H54 (cell line): ENCODE measurements around the gene ZCCHC14.
"Not testable (repeated sequence)": the region's sequence is repeated elsewhere in the genome, so short reads cannot be mapped to it uniquely, and the experiment has no call there.

Source experiments
- DNase-seq: peaks from one replicate; pipeline ENCODE4 v3.0.0; 2011; ENCODE audit warnings: low spot score, mixed read lengths; ENCODE audit not compliant: insufficient read length
- FAIRE-seq: peaks from 3 replicates; lab custom pipeline; 2011; peaks lifted over from hg19 to GRCh38; lab: Jason Lieb, UNC
- POLR2A ChIP-seq: IDR thresholded peaks from 2 replicates; pipeline ENCODE4 v1.6.1; 2011; ENCODE audit warnings: low read depth, mild to moderate bottlenecking, low read length

ZCCHC14 gene

GRCh38 chr16:87484487-87485331 lies 8.1 kb downstream of the ZCCHC14 start:
- FAIRE-seq: no peak

DNA sequence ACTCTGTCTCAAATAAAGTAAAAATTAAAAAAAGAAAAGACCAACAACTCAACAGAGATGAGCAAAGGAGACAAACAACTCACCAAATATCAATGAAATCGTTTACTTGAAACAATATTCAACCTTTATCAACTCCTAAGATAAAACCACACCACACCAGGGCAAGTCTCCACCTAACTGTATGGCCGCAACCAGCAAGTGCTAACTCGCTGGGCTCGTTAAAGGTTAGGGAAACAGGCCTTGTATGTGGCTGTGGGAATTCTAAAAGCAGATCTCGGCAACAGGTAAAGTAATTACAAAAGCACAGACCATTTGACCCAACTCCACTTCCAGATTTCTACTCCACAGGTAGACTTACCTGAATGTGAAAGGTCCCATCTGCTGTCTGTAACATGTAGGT lies 9.3 kb downstream of the ZCCHC14 start:
- FAIRE-seq (no peak), DNase-seq (no peak)
- TF ChIP-seq POLR2A: no peak

More at GRCh38 chr16:87484487-87485331, 8.1 kb downstream of the ZCCHC14 start:
- DNase-seq: no peak
- TF ChIP-seq POLR2A: no peak

GRCh38 chr16:87482670-87483069 lies 10.2 kb downstream of the ZCCHC14 start:
- FAIRE-seq, DNase-seq: not testable (repeated sequence)

- FAIRE-seq (no peak), DNase-seq (no peak)
- TF ChIP-seq POLR2A: no peak
Measured at GRCh38 chr16:87482266-87482665, 10.6 kb downstream of the ZCCHC14 start.

DNA sequence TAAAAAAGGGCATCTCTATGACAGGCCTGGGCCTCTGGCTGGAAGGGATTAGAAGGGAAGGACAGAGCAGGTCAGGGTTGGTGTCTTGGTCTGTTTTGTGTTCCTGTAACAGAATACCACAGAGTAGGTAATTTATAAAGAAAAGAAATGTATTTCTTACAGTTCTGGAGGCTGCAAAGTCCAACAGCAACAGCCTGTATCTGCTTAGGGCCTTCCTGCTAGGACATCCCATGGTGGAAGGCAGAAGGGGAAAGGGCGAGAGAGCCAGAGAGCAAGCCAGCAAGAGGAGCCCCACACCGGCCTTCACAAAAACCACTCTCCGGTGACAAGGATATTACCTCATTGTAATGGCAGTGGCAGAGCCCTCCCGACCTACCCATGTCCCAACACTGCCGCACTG lies 11.1 kb downstream of the ZCCHC14 start:
- FAIRE-seq, DNase-seq: not testable (repeated sequence)

GRCh38 chr16:87477209-87477981 lies 15.4 kb downstream of the ZCCHC14 start:
- peak; percentile 61 for DNase-seq
- FAIRE-seq: not testable (repeated sequence)

- DNase-seq: no peak
- no peak for TF ChIP-seq POLR2A
- FAIRE-seq: no peak
Measured at GRCh38 chr16:87474566-87474996, 18.2 kb downstream of the ZCCHC14 start.

DNA sequence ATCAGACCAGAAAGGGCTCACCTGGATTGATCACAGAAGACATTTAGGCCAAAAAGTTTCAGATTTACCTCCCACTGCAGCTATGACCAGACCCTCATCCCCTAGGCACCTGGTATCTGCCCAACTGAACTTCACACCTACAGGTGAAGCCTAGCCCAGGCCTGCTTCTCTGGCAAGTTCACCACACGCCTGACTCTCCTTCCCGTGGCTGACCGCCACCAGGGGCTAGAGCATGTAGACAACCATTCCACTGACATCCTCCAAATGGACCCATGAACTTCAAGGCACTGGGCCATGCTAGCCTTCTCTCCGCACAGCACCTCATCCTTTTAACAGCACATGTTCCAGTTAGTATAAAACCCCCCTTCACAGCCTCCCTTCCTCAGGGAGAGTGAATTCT lies 18.8 kb downstream of the ZCCHC14 start:
- TF ChIP-seq POLR2A: no peak
- DNase-seq (no peak), FAIRE-seq (no peak)

DNA sequence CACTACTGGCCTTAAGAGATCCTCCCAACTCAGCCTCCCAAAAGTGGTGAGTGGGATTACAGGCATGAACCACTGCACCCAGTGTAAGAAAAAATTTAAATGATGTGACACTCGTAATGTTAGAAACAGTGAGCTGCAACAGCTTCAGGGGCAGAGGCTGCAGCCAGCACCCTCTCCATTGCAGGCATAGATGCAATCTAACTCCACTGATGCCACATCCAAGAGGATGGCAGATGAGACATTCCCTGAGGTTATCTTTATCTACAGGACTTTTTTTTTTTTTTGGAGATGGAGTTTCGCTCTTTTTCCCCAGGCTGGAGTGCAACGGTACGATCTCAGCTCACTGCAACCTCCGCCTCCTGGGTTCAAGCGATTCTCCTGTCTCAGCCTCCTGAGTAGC lies 19.9 kb downstream of the ZCCHC14 start:
- TF ChIP-seq POLR2A: no peak
- FAIRE-seq: no peak

GRCh38 chr16:87472142-87472778 lies 20.6 kb downstream of the ZCCHC14 start:
- no peak for FAIRE-seq
- TF ChIP-seq POLR2A: no peak
- DNase-seq: no peak

More for the DNA sequence above, 19.9 kb downstream of the ZCCHC14 start:
- no peak for DNase-seq

DNA sequence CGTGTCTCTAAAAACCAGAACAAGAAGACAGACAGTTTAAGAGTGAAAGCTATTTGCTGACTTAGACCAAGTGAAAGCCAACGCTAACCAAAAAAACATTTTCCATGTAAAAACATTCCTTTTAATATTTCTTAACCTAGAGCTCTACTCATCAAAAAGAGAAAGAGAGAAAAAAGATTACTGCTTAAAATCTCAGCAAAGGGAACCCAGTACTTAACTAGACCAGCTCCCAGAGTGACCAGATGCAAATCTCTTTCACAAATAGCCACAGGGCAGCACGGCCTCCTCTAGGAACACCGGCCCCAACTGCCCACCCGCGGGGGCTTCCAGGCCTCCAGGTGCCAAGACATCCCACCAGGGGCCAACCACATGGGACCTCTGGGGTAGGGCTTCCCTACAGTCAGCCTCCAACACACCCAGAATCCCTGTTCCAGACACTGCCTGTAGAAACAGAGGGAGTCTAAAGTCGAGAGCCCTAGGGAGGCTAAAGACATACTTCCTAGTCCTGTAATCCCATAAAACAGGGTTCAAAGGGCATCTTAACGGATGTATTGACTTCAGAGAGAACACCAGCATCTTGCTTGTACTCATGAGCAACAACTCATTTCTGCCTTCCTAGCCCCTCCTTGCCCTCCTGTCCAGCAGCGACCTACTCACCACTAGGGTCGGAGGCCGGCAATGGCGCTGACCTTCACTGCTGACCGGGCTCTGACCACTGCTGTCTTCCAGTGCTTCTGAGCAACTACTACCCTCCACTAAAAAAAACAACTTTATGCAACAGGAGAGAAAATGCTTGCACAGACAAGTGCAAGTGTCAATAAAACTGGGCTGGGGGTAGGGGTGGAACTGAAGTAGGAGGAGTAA lies 21.3 kb downstream of the ZCCHC14 start:
- TF ChIP-seq POLR2A: no peak
- no peak for FAIRE-seq
- DNase-seq: no peak

DNA sequence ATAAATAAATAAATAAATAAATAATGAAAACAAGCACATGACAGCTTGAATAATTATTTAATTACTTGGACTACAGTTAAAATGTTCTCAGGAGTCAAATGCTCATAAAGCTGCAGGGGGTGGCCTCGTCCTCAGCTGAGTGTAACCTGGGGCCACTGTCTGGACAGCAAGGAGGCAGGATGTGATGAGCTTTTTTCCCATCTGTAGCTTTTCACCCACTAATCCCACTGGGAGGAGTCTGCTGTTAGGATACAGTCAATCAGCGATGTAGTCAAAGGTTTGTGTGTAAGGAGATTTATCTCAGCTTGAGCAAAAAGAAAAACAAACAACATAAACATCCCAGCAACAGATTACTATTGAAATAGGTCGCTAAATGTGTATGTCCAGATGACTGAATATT lies 22.5 kb downstream of the ZCCHC14 start:
- no peak for TF ChIP-seq POLR2A
- DNase-seq: no peak
- no peak for FAIRE-seq

- TF ChIP-seq POLR2A: no peak
- no peak for FAIRE-seq
- no peak for DNase-seq
Measured at GRCh38 chr16:87469169-87469568, 23.7 kb downstream of the ZCCHC14 start.
